ENCODE results near the gene CSTPP1.

- no peak for TF ChIP-seq USF2 (IDR thresholded peaks at IDR 0.05; ENCODE audit: low read depth, low read length)
- no peak for TF ChIP-seq CTCF (conservative IDR thresholded peaks at IDR 0.05; ENCODE audit: low read depth, low read length)
- no peak for TF ChIP-seq FOS (IDR thresholded peaks at IDR 0.05; ENCODE audit: low read depth, low read length)
- TF ChIP-seq POLR2A (IDR thresholded peaks at IDR 0.05; ENCODE audit: low read depth, low read length) = no peak
- no peak for TF ChIP-seq RAD21 (IDR thresholded peaks at IDR 0.05; ENCODE audit: low read length)
- TF ChIP-seq MXI1 (IDR thresholded peaks at IDR 0.05; ENCODE audit: borderline replicate concordance, low read depth, low read length) = no peak
These were observed 84.9 kb downstream of the CSTPP1 start for GRCh38 chr11:47021527-47021818.
